Breast epithelium (tissue), 4 donors: Measurements from ENCODE around the gene HNRNPH1. TPM values are rescaled to one million over a fixed set of nuclear protein-coding genes. Genes with fewer than 3 reads are reported as not detected.

Experiments
- DNase-seq, 2 donors: peaks; one replicate each; pipeline ENCODE4 v3.0.0-alpha.2; 2019; ENCODE audit warnings: low spot score in 2 of 2
- H3K27ac ChIP-seq, 2 donors: fragments of 200-600 bp; sonication (generic) in 1 of 2; one replicate each; pipeline ENCODE4 v1.5.1; 2016 to 2019; ENCODE audit warnings: mild to moderate bottlenecking in 1 of 2
- H3K27me3 ChIP-seq, 2 donors: fragments of 200-600 bp; sonication (generic) in 1 of 2; one replicate each; pipeline versions ENCODE4 v1.5.1 to v1.6.0; 2017 to 2019; ENCODE audit warnings: control low read depth in 1 of 2, mild to moderate bottlenecking in 1 of 2
- H3K36me3 ChIP-seq: fragments of 200-600 bp; one replicate; pipeline ENCODE4 v1.5.1; 2019
- H3K4me1 ChIP-seq, 2 donors: fragments of 200-600 bp; sonication (generic); one replicate each; pipeline ENCODE4 v1.5.1; 2016 to 2019; ENCODE audit warnings: control low read depth in 1 of 2
- H3K4me3 ChIP-seq, 3 donors: fragments of 200-600 bp; sonication (generic); 1 replicate in 2 of 3; 2 replicates in 1 of 3; pipeline ENCODE4 v1.5.1; 2016 to 2019; ENCODE audit warnings: mild to moderate bottlenecking in 3 of 3, moderate library complexity in 2 of 3
- H3K9me3 ChIP-seq, 2 donors: fragments of 200-600 bp; sonication (generic) in 1 of 2; one replicate each; pipeline ENCODE4 v1.5.1; 2016 to 2019; ENCODE audit warnings: control low read depth in 1 of 2
- CTCF ChIP-seq, 3 donors: fragments of 450-650 bp; IDR thresholded peaks; one replicate each; pipeline ENCODE4 v1.5.1; 2016 to 2017; ENCODE audit warnings: antibody characterized with exemption in 3 of 3, mild to moderate bottlenecking in 3 of 3, moderate library complexity in 3 of 3
- POLR2A ChIP-seq: fragments of 450-650 bp; IDR thresholded peaks from one replicate; pipeline ENCODE4 v1.6.1; 2016; ENCODE audit warnings: antibody characterized with exemption, mild to moderate bottlenecking, moderate library complexity
- POLR2AphosphoS5 ChIP-seq, 3 donors: sonication (generic); formaldehyde crosslinking; IDR thresholded peaks; one replicate each; pipeline ENCODE4 v1.6.1; 2017; ENCODE audit warnings: antibody characterized with exemption in 3 of 3
- intact Hi-C: fragments of 100-400 bp; cut with DNase I; formaldehyde crosslinking; loops from one replicate; pipeline ENCODE4 v1.15.1; 2023; ENCODE audit warnings: low total_unique reads
- total RNA-seq, 3 donors: library from RNA; depleted of rRNA; stranded (reverse); fragments of >200 nt; gene quantifications; one replicate each; pipeline ENCODE4 v1.1.0, GENCODE V29; 2016

HNRNPH1 gene
- total RNA-seq, 3 donors from 2014 or later, result 577 to 931 (median 621) TPM

- Histone ChIP-seq H3K9me3 (no peaks in the 10 kb centered on the region), H3K27me3 (no peaks in the 10 kb centered on the region), H3K36me3 (peaks cover 18% of the 10 kb centered on the region), H3K4me1 (no peaks in the 10 kb centered on the region), H3K27ac (no peak overlapping the region), H3K4me3 (no peak overlapping the region)
- intact Hi-C loops, result no loop called here
- no peak for DNase-seq
- TF ChIP-seq POLR2AphosphoS5 (IDR thresholded peaks at IDR 0.05) (no peak), CTCF (IDR thresholded peaks at IDR 0.05) (no peak), POLR2A (no peak)
These were observed 35.3 kb downstream of the HNRNPH1 start for GRCh38 chr5:179588166-179588565.

GRCh38 chr5:179585941-179586401 is 37.5 kb downstream of the HNRNPH1 start:
- TF ChIP-seq POLR2AphosphoS5 (IDR thresholded peaks at IDR 0.05), result no peak
- no peak for TF ChIP-seq CTCF (IDR thresholded peaks at IDR 0.05)
- no peak for TF ChIP-seq POLR2A
- DNase-seq, result no peak
- intact Hi-C loops, result no loop called here
- Histone ChIP-seq H3K36me3 (peaks cover 18% of the 10 kb centered on the region), H3K4me1 (no peaks in the 10 kb centered on the region), H3K4me3 (no peak overlapping the region), H3K27ac (no peak overlapping the region), H3K27me3 (no peaks in the 10 kb centered on the region), H3K9me3 (no peaks in the 10 kb centered on the region)

- H3K4me3 ChIP-seq, result no peak overlapping the region
- DNase-seq, result no peak
- H3K4me1 ChIP-seq, result no peaks in the 10 kb centered on the region
- H3K36me3 ChIP-seq, result peaks cover under 1% of the 10 kb centered on the region
- intact Hi-C loops, result no loop called here
- no peak for TF ChIP-seq POLR2AphosphoS5 (IDR thresholded peaks at IDR 0.05)
- no peak for TF ChIP-seq POLR2A
- TF ChIP-seq CTCF (IDR thresholded peaks at IDR 0.05), result no peak
- no peaks in the 10 kb centered on the region for H3K27me3 ChIP-seq
- H3K27ac ChIP-seq, result no peak overlapping the region
- no peaks in the 10 kb centered on the region for H3K9me3 ChIP-seq
These were observed 46.0 kb downstream of the HNRNPH1 start for GRCh38 chr5:179577286-179577960.

GRCh38 chr5:179572386-179572785 is 51.1 kb downstream of the HNRNPH1 start:
- Histone ChIP-seq H3K9me3 (no peaks in the 10 kb centered on the region), H3K27ac (no peak overlapping the region), H3K4me1 (no peaks in the 10 kb centered on the region), H3K27me3 (no peaks in the 10 kb centered on the region), H3K4me3 (no peak overlapping the region), H3K36me3 (peaks cover 3% of the 10 kb centered on the region)
- intact Hi-C loops, result no loop called here
- no peak for DNase-seq
- TF ChIP-seq CTCF (IDR thresholded peaks at IDR 0.05) (no peak), POLR2A (no peak)

GRCh38 chr5:179568721-179569120 is 54.8 kb downstream of the HNRNPH1 start:
- TF ChIP-seq POLR2A, result no peak
- TF ChIP-seq POLR2AphosphoS5 (IDR thresholded peaks at IDR 0.05), result no peak
- TF ChIP-seq CTCF (IDR thresholded peaks at IDR 0.05), result no peak
- Histone ChIP-seq H3K36me3 (peaks cover 3% of the 10 kb centered on the region), H3K9me3 (no peaks in the 10 kb centered on the region), H3K27ac (no peak overlapping the region), H3K4me1 (no peaks in the 10 kb centered on the region), H3K27me3 (no peaks in the 10 kb centered on the region), H3K4me3 (no peak overlapping the region)
- intact Hi-C loops, result no loop called here
- no peak for DNase-seq
